HepG2 (cell line): ENCODE measurements around the gene TBC1D30. TPM values are rescaled to one million over a fixed set of nuclear protein-coding genes. Genes with fewer than 3 reads are reported as not detected.

ENCODE experiments used
- ATAC-seq: fragments of 200-7000 bp; cut with Tn5 transposase; 3 replicates; pipeline ENCODE4 v1.9.1; 2020; ENCODE audit warnings: mild to moderate bottlenecking, moderate library complexity
- BruUV-seq: library from RNA; stranded (reverse); fragments of 400-500 nt; replicated peaks from 2 replicates; lab custom pipeline; 2021; lab: Mats Ljungman, UMichigan
- CTCF ChIA-PET: fragments of 300-600 bp; formaldehyde crosslinking; extraction: SDS; loops from one replicate; lab custom pipeline; 2021; ENCODE audit warnings: low total read pairs, inconsistent platforms, low intra/inter-chr PET ratio; lab: Yijun Ruan, JAX
- POLR2A ChIA-PET: fragments of 350-600 bp; sonication (Branson Sonifier 250); formaldehyde crosslinking; loops from one replicate; lab custom pipeline; 2020; ENCODE audit warnings: antibody characterized with exemption, inconsistent platforms; lab: Yijun Ruan, JAX
- DNase-seq: peaks from one replicate; pipeline ENCODE4 v3.0.0-alpha.2; 2015; ENCODE audit warnings: low spot score
- FAIRE-seq: peaks from 3 replicates; lab custom pipeline; 2011; peaks lifted over from hg19 to GRCh38; lab: Jason Lieb, UNC
- H2AFZ ChIP-seq: one replicate; pipeline ENCODE4 v1.6.1; 2011; ENCODE audit warnings: low read length, inconsistent platforms
- H3K27ac ChIP-seq: fragments of 300-600 bp; 3 replicates; pipeline ENCODE4 v1.8.0; 2011; ENCODE audit warnings: mixed run types, mild to moderate bottlenecking, mixed read lengths, low read length, inconsistent platforms; ENCODE audit not compliant: insufficient read depth; ENCODE audit errors: extremely low read length
- H3K27me3 ChIP-seq, 2 experiments: fragments of 200-600 bp in 1 of 2; 2 replicates in 1 of 2; 3 replicates in 1 of 2; pipeline versions ENCODE4 v1.6.0 to v1.8.0; 2011; ENCODE audit warnings: low read length in 2 of 2, mild to moderate bottlenecking in 2 of 2, moderate library complexity in 2 of 2, inconsistent platforms in 1 of 2; ENCODE audit not compliant: insufficient read depth in 2 of 2, control insufficient read depth in 1 of 2
- H3K36me3 ChIP-seq, 2 experiments: fragments of 200-600 bp in 1 of 2; replicated peaks in 1 of 2; 2 replicates in 1 of 2; 3 replicates in 1 of 2; pipeline versions ENCODE4 v1.5.1 to v1.8.0; 2011; ENCODE audit warnings: low read length in 2 of 2, inconsistent platforms in 1 of 2; ENCODE audit not compliant: insufficient read depth in 2 of 2, control insufficient read depth in 1 of 2
- H3K4me1 ChIP-seq: 2 replicates; pipeline ENCODE4 v1.5.1; 2012; ENCODE audit warnings: low read length, inconsistent platforms; ENCODE audit not compliant: insufficient read depth
- H3K4me2 ChIP-seq: 2 replicates; pipeline ENCODE4 v1.6.0; 2011; ENCODE audit warnings: low read depth, low read length, inconsistent platforms
- H3K4me3 ChIP-seq, 3 experiments: fragments of 200-600 bp in 1 of 3; sonication (generic), shearing (Covaris generic) in 1 of 3; replicated peaks in 1 of 3; 2 replicates each; pipeline ENCODE4 v1.5.1; 2011 to 2016; ENCODE audit warnings: low read length in 3 of 3, inconsistent platforms in 2 of 3, low read depth in 2 of 3, mild to moderate bottlenecking in 2 of 3, control low read depth in 1 of 3, mixed read lengths in 1 of 3; ENCODE audit not compliant: insufficient read depth in 1 of 3
- H3K79me2 ChIP-seq: one replicate; pipeline ENCODE4 v1.6.1; 2011; ENCODE audit warnings: low read length, inconsistent platforms; ENCODE audit not compliant: insufficient read depth
- H3K9ac ChIP-seq: 2 replicates; pipeline ENCODE4 v1.6.0; 2011; ENCODE audit warnings: mild to moderate bottlenecking, low read depth, low read length, inconsistent platforms; ENCODE audit not compliant: insufficient read depth
- H3K9me3 ChIP-seq: 2 replicates; pipeline ENCODE4 v1.5.1; 2012; ENCODE audit warnings: mild to moderate bottlenecking, low read length
- H4K20me1 ChIP-seq: 2 replicates; pipeline ENCODE4 v1.6.0; 2011; ENCODE audit warnings: inconsistent platforms, mild to moderate bottlenecking, low read length, moderate library complexity; ENCODE audit not compliant: insufficient read depth
- MATR3 ChIP-seq: sonication (generic); formaldehyde crosslinking; IDR thresholded peaks from 2 replicates; pipeline ENCODE4 v1.4.0; 2020; ENCODE audit warnings: missing genetic modification reagents
- RFX1 ChIP-seq: fragments of 450-650 bp; IDR thresholded peaks from 2 replicates; pipeline ENCODE4 v1.6.1; 2017
- TEAD3 ChIP-seq: optimal IDR thresholded peaks from 2 replicates; pipeline ENCODE3; 2016; ENCODE audit warnings: borderline replicate concordance
- ZFP36 ChIP-seq: fragments of 150-350 bp; IDR thresholded peaks from 2 replicates; pipeline ENCODE4 v1.6.1; 2018; ENCODE audit warnings: borderline replicate concordance, low read length, low read depth; ENCODE audit not compliant: partially characterized antibody
- ZFP90 ChIP-seq: sonication (generic); formaldehyde crosslinking; IDR thresholded peaks from 2 replicates; pipeline ENCODE4 v1.8.0; 2022; ENCODE audit warnings: missing genetic modification reagents, mild to moderate bottlenecking, inconsistent platforms, borderline replicate concordance
- ZNF841 ChIP-seq: sonication (generic); formaldehyde crosslinking; IDR thresholded peaks from 2 replicates; pipeline ENCODE4 v1.8.1; 2023; ENCODE audit warnings: missing genetic modification reagents, borderline replicate concordance
- WGBS: methylation state at CpG from one replicate; pipeline ENCODE4 v1.1.6; 2017; ENCODE audit warnings: low lambda C conversion rate; 5-methylcytosine and 5-hydroxymethylcytosine counted together
- in situ Hi-C: cut with HindIII; loops from 2 replicates; pipeline ENCODE4 v1.10.0; 2017; ENCODE audit warnings: low pct_unique_long_range_greater_than_20kb; ENCODE audit not compliant: extremely low pct_ligation_motif_present
- intact Hi-C: fragments of 100-400 bp; cut with micrococcal nuclease; formaldehyde crosslinking; loops from one replicate; pipeline ENCODE4 v1.10.0; 2022; ENCODE audit not compliant: unreplicated experiment
- polyA plus RNA-seq, 8 experiments: library from polyadenylated mRNA; depleted of rRNA in 3 of 8; stranded (reverse) in 7 of 8; unstranded in 1 of 8; fragments of >200 nt; fragmentation: Illumina TruSeq in 4 of 8; extraction: Trizol in 4 of 8; gene quantifications; 2 replicates each; pipeline versions ENCODE4 v1.2.1 to v1.2.3, GENCODE V29; 2011 to 2016; ENCODE audit warnings: low read depth in 4 of 8, missing spikeins in 1 of 8, mixed read lengths in 1 of 8; ENCODE audit not compliant: insufficient read depth in 1 of 8
- total RNA-seq, 5 experiments: library from RNA; depleted of rRNA; stranded (reverse); fragments of >200 nt; fragmentation: Illumina TruSeq; extraction: Trizol; gene quantifications; 2 replicates each; pipeline ENCODE4 v1.2.3, GENCODE V29; 2016; ENCODE audit warnings: low read depth in 1 of 5
- TF ChIP-seq, protein P1 (sequence below): sonication (generic); formaldehyde crosslinking; IDR thresholded peaks from 2 replicates; pipeline ENCODE4 v1.5.1; 2020; ENCODE audit warnings: mild to moderate bottlenecking, missing genetic modification reagents, borderline replicate concordance
- TF ChIP-seq, protein P2 (sequence below): sonication (generic); formaldehyde crosslinking; conservative IDR thresholded peaks from 2 replicates; pipeline ENCODE4 v1.8.0; 2022; ENCODE audit warnings: mild to moderate bottlenecking, moderate library complexity, missing genetic modification reagents

Gene TBC1D30
- total and polyA plus RNA-seq, 2 of the 13 experiments (the other 11 are each of a cell fraction or from before 2014, with no cell fraction given): 0.42 to 0.67 TPM

DNA sequence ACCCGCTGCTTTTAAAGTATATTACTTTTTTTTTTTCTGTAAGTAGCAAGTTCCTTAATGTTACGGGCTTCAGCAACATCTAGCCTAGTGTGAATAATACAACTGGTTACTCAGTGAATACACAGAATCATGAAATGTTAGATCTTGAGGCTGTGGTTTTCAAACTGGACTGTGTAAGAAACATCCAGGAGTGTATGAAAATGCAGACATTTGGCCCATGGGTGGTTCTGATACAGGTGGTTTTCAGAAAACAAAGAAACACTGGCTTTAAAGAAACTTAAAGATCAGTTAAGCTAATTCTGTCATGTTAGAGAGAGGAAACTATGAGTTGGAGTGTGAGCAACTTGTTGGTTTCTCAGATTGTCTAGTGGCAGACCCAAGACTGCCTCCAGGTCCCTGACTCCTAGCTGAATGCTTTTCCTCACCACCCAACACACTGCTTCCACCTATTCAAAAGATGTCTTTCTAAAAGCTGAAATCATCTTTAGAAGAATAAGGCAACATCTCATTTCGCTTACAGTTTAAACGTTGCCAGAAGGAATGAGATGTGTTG lies 36.1 kb downstream of the TBC1D30 start:
- no peak for ATAC-seq
- Histone ChIP-seq H3K27me3 (no peaks in the 10 kb centered on the region), H2AFZ (no peak overlapping the region), H3K27ac (no peak overlapping the region), H3K4me3 (no peak overlapping the region), H3K9ac (no peak overlapping the region), H3K4me2 (no peak overlapping the region), H3K4me1 (no peaks in the 10 kb centered on the region), H3K79me2 (no peaks in the 10 kb centered on the region), H3K9me3 (no peaks in the 10 kb centered on the region), H3K36me3 (no peaks in the 10 kb centered on the region), H4K20me1 (0 out of 2 replicates have a peak, but pooled peaks cover 2% of the 10 kb centered on the region)
- TF ChIP-seq TEAD3: no peak
- intact Hi-C loops (no loop called here), in situ Hi-C loops (no loop called here)
- ChIA-PET POLR2A (no interaction called here), CTCF (no interaction called here)
- no TSS peak for BruUV-seq
- 27% methylated on average over 4 of the region's 4 CpGs for WGBS
- FAIRE-seq: no peak
- no peak for DNase-seq

DNA sequence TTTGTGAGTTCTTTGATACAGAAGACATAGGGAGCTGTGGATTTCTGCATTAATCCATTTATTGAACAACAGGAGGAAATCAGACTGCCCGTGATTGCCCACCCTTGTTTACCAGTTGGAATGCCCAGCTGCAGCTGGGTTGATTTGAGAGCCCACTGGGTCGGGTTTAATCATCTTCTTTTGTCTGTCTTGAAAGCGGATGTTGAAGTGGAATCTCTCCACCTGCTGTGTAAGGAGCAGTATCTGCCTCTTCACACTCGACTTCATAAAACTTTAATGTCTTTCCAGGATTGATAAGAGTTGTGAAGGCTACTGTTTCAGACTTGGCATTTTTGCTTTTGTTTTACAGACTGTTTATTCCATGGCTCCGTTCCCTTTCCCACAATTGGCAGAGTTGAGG lies 39.9 kb downstream of the TBC1D30 start:
- H3K27me3 ChIP-seq: no peaks in the 10 kb centered on the region
- 9% methylated on average over 4 of the region's 5 CpGs for WGBS

More for the DNA sequence above, 39.9 kb downstream of the TBC1D30 start:
- Histone ChIP-seq H3K9ac (no peak overlapping the region), H3K36me3 (no peaks in the 10 kb centered on the region), H3K4me1 (no peaks in the 10 kb centered on the region), H3K79me2 (no peaks in the 10 kb centered on the region), H3K27ac (no peak overlapping the region), H2AFZ (no peak overlapping the region), H3K4me2 (no peak overlapping the region), H4K20me1 (no peaks in the 10 kb centered on the region), H3K4me3 (no peak overlapping the region), H3K9me3 (no peaks in the 10 kb centered on the region)
- CTCF ChIA-PET: no interaction called here
- ATAC-seq (no peak), DNase-seq (no peak), FAIRE-seq (no peak)
- TF ChIP-seq ZNF841 (CRISPR knock-in tag) (no peak), ZFP90 (CRISPR knock-in tag) (no peak), RFX1 (no peak), ZFP36 (no peak), MATR3 (CRISPR knock-in tag) (no peak)
- TF ChIP-seq, protein P1, sequence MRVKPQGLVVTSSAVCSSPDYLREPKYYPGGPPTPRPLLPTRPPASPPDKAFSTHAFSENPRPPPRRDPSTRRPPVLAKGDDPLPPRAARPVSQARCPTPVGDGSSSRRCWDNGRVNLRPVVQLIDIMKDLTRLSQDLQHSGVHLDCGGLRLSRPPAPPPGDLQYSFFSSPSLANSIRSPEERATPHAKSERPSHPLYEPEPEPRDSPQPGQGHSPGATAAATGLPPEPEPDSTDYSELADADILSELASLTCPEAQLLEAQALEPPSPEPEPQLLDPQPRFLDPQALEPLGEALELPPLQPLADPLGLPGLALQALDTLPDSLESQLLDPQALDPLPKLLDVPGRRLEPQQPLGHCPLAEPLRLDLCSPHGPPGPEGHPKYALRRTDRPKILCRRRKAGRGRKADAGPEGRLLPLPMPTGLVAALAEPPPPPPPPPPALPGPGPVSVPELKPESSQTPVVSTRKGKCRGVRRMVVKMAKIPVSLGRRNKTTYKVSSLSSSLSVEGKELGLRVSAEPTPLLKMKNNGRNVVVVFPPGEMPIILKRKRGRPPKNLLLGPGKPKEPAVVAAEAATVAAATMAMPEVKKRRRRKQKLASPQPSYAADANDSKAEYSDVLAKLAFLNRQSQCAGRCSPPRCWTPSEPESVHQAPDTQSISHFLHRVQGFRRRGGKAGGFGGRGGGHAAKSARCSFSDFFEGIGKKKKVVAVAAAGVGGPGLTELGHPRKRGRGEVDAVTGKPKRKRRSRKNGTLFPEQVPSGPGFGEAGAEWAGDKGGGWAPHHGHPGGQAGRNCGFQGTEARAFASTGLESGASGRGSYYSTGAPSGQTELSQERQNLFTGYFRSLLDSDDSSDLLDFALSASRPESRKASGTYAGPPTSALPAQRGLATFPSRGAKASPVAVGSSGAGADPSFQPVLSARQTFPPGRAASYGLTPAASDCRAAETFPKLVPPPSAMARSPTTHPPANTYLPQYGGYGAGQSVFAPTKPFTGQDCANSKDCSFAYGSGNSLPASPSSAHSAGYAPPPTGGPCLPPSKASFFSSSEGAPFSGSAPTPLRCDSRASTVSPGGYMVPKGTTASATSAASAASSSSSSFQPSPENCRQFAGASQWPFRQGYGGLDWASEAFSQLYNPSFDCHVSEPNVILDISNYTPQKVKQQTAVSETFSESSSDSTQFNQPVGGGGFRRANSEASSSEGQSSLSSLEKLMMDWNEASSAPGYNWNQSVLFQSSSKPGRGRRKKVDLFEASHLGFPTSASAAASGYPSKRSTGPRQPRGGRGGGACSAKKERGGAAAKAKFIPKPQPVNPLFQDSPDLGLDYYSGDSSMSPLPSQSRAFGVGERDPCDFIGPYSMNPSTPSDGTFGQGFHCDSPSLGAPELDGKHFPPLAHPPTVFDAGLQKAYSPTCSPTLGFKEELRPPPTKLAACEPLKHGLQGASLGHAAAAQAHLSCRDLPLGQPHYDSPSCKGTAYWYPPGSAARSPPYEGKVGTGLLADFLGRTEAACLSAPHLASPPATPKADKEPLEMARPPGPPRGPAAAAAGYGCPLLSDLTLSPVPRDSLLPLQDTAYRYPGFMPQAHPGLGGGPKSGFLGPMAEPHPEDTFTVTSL (CRISPR knock-in tag): no peak
- TF ChIP-seq, protein P2, sequence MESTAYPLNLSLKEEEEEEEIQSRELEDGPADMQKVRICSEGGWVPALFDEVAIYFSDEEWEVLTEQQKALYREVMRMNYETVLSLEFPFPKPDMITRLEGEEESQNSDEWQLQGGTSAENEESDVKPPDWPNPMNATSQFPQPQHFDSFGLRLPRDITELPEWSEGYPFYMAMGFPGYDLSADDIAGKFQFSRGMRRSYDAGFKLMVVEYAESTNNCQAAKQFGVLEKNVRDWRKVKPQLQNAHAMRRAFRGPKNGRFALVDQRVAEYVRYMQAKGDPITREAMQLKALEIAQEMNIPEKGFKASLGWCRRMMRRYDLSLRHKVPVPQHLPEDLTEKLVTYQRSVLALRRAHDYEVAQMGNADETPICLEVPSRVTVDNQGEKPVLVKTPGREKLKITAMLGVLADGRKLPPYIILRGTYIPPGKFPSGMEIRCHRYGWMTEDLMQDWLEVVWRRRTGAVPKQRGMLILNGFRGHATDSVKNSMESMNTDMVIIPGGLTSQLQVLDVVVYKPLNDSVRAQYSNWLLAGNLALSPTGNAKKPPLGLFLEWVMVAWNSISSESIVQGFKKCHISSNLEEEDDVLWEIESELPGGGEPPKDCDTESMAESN (CRISPR knock-in tag): no peak
- intact Hi-C loops: no loop called here
- no TSS peak for BruUV-seq
- POLR2A ChIA-PET: no interaction called here
- in situ Hi-C loops: no loop called here
